Kidney tubule cell (primary cell): Measurements from ENCODE around the gene COL9A3.

ENCODE experiments used
- DNase-seq: peaks from one replicate; pipeline ENCODE4 v3.0.0-alpha.2; 2018; ENCODE audit warnings: low spot score

The COL9A3 gene

GRCh38 chr20:62858058-62858830 is 41.4 kb downstream of the COL9A3 start:
- DNase-seq, result no peak

- DNase-seq, result no peak
Measured at GRCh38 chr20:62859721-62860120, 42.9 kb downstream of the COL9A3 start.

- DNase-seq, result peak; percentile 27
Measured at GRCh38 chr20:62860391-62860923, 43.6 kb downstream of the COL9A3 start.

- DNase-seq, result peak; percentile 20
Measured at GRCh38 chr20:62860924-62861691, 44.3 kb downstream of the COL9A3 start.

GRCh38 chr20:62861726-62862336 is 45.0 kb downstream of the COL9A3 start, which contains the start of gene TCFL5:
Gene TCFL5 (minus strand): TSS chr20:62861822. CDS start chr20:62861670, 152 bp downstream.
- peak; percentile 89 for DNase-seq

- DNase-seq, result no peak
Measured at GRCh38 chr20:62864207-62864606, 47.4 kb downstream of the COL9A3 start.

- DNase-seq, result no peak
Measured at GRCh38 chr20:62872184-62872847, 55.5 kb downstream of the COL9A3 start.

- no peak for DNase-seq
Measured at GRCh38 chr20:62872862-62873261, 56.0 kb downstream of the COL9A3 start.

GRCh38 chr20:62873280-62873679 is 56.4 kb downstream of the COL9A3 start:
- no peak for DNase-seq

GRCh38 chr20:62873681-62874031 is 56.8 kb downstream of the COL9A3 start:
- DNase-seq, result peak; percentile 63

GRCh38 chr20:62874964-62875344 is 58.1 kb downstream of the COL9A3 start:
- no peak for DNase-seq

- DNase-seq, result peak; percentile 73
Measured at GRCh38 chr20:62875419-62876361, 58.8 kb downstream of the COL9A3 start.

GRCh38 chr20:62876501-62876901 is 59.7 kb downstream of the COL9A3 start:
- no peak for DNase-seq

GRCh38 chr20:62876902-62877816 is 60.3 kb downstream of the COL9A3 start:
- no peak for DNase-seq

GRCh38 chr20:62878244-62879038 is 61.6 kb downstream of the COL9A3 start:
- no peak for DNase-seq

GRCh38 chr20:62879275-62880146 is 62.7 kb downstream of the COL9A3 start:
- no peak for DNase-seq

- DNase-seq, result no peak
Measured at GRCh38 chr20:62880147-62880934, 63.5 kb downstream of the COL9A3 start.
